Lower lobe of right lung (tissue), 2 donors: Measurements from ENCODE around the gene URB2. TPM values are rescaled to one million over a fixed set of nuclear protein-coding genes. Genes with fewer than 3 reads are reported as not detected.
"Not testable (repeated sequence)": the region's sequence is repeated elsewhere in the genome, so short reads cannot be mapped to it uniquely, and the experiment has no call there.

ENCODE experiments used
- ATAC-seq, 2 donors: fragments of 200-7000 bp; cut with Tn5 transposase; one replicate each; pipeline ENCODE4 v1.9.1; 2020 to 2022; ENCODE audit warnings: mild to moderate bottlenecking in 2 of 2, moderate library complexity in 2 of 2
- DNase-seq: peaks from one replicate; pipeline ENCODE4 v3.0.0-alpha.2; 2020
- H3K27ac ChIP-seq: fragments of 200-600 bp; one replicate; pipeline ENCODE4 v1.8.0; 2022
- H3K27me3 ChIP-seq: fragments of 200-600 bp; one replicate; pipeline ENCODE4 v1.8.0; 2022; ENCODE audit warnings: low read depth
- H3K36me3 ChIP-seq: fragments of 200-600 bp; one replicate; pipeline ENCODE4 v1.8.0; 2022; ENCODE audit warnings: mild to moderate bottlenecking
- H3K4me1 ChIP-seq: fragments of 200-600 bp; one replicate; pipeline ENCODE4 v1.8.0; 2022
- H3K4me3 ChIP-seq: fragments of 200-600 bp; one replicate; pipeline ENCODE4 v1.8.0; 2022; ENCODE audit warnings: mild to moderate bottlenecking
- H3K9me3 ChIP-seq: fragments of 200-600 bp; one replicate; pipeline ENCODE4 v1.8.0; 2022
- intact Hi-C: fragments of 100-400 bp; cut with DNase I; formaldehyde crosslinking; loops from one replicate; pipeline ENCODE4 v1.11.0; 2022
- total RNA-seq: library from RNA; stranded (reverse); fragmentation: NEBNext Ultra II Directional; extraction: Animal tissue kit (Norgen Biotek cat#: 25700); gene quantifications from one replicate; pipeline ENCODE4 v1.2.1, GENCODE V29; 2021
- TF ChIP-seq, protein P1 (sequence below): fragments of 200-600 bp; IDR thresholded peaks from one replicate; pipeline ENCODE4 v1.8.0; 2022; ENCODE audit warnings: antibody characterized with exemption, mild to moderate bottlenecking
- donor health status: DM: no; HTN: yes; CAD: no; lungs with severe emphysema.

URB2 gene
- total RNA-seq, 1 donor from 2014 or later, result 5.8 TPM

DNA sequence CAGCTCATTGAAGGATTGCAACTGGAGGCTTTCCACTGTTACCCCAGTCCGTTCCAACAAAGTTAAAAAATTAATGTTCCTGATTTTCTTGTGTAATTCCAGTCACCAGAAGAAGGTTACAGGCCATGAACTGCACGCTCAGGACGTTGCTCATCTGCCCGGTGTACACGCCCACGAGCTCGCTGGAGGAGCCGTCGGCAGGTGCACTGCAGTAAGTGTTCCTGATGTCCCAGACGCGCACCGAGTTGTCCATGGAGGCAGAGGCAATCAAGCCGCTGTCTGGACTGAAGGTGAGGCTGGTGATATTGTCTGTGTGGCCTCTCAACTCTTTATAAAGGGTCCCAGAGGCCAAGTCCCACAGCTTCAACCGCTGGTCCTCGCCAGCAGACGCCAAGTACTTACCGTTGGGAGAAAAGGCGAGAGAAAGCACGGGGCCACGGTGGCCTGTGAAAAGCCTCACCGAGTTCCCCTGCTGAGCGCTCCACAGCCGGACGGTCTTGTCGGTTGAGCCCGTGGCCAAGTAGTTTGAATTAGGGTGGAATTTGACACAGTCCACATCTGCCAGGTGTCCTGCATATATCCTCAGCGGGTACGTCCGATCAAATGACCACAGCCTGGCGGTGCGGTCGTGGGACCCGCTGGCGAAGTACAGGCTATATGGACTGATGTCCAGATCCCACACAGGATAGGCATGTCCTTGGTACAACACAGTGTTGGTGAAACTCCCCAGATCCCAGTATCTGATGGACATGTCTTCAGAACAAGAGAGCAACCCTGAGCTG is 31.6 kb upstream of the URB2 start:
- Histone ChIP-seq H3K4me3 (no peak overlapping the region), H3K27me3 (no peaks in the 10 kb centered on the region), H3K36me3 (peaks cover 47% of the 10 kb centered on the region), H3K9me3 (no peaks in the 10 kb centered on the region), H3K4me1 (no peaks in the 10 kb centered on the region), H3K27ac (no peak overlapping the region)
- TF ChIP-seq, protein P1, sequence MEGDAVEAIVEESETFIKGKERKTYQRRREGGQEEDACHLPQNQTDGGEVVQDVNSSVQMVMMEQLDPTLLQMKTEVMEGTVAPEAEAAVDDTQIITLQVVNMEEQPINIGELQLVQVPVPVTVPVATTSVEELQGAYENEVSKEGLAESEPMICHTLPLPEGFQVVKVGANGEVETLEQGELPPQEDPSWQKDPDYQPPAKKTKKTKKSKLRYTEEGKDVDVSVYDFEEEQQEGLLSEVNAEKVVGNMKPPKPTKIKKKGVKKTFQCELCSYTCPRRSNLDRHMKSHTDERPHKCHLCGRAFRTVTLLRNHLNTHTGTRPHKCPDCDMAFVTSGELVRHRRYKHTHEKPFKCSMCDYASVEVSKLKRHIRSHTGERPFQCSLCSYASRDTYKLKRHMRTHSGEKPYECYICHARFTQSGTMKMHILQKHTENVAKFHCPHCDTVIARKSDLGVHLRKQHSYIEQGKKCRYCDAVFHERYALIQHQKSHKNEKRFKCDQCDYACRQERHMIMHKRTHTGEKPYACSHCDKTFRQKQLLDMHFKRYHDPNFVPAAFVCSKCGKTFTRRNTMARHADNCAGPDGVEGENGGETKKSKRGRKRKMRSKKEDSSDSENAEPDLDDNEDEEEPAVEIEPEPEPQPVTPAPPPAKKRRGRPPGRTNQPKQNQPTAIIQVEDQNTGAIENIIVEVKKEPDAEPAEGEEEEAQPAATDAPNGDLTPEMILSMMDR, result no peak
- ATAC-seq, result no peak
- intact Hi-C loops, result no loop called here
- no peak for DNase-seq

DNA sequence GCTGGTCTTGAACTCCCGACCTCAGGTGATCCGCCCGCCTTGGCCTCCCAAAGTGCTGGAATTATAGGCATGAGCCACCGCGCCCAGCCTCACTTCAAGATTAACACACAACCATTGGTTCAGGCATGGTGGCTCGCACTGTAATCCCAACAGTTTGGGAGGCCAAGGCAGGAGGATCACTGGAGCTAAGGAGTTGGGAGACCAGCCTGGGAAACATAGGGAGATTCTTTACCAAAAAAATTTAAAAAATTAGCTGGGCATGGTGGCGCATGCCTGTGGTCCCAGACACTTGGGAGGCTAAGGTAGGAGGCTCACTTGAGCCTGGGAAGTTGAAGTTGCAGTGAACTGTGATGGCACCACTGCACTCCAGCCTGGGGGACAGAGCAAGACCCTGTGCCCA is 30.2 kb upstream of the URB2 start:
- H3K4me3 ChIP-seq, intact Hi-C loops, ATAC-seq, H3K27me3 ChIP-seq, H3K9me3 ChIP-seq, H3K4me1 ChIP-seq, DNase-seq, H3K27ac ChIP-seq: not testable (repeated sequence)
- peaks cover 57% of the 10 kb centered on the region for H3K36me3 ChIP-seq

DNA sequence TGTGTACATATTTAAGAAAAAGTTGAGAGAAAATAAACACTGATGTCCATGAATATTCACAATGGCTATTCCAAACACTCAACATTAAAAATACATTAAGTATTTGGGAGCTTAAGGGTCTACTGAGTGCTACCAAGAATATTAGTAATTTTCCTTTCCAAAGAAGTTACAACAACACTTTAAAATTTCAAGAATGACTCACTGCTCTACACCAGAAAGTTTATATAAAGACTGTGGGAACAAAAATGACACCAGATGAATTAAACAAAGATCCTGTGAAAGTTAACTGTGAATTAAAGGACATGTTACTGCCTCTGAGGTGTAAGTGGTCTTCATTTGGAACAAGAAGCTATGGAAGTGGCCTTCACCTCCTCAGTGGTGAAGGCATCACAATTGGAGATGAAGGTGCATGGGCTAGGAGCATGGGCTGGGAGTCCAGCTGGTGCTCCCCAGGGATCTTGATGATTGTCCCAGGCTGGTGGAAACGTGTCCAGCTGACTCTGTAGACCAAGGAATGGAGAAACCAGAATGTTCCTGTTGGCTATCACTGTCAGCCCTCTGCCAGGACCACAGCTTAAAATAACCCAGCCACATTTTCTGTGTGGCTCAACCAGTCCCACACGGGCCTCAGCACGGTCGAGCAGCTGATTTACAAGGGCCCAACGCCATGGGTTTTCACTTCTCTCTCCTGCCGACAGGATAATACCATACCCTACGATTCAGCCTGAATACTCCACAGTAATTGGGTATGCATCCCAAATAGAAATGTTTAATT is 28.9 kb upstream of the URB2 start:
- TF ChIP-seq, protein P1, result no peak
- Histone ChIP-seq H3K36me3 (peaks cover 63% of the 10 kb centered on the region), H3K9me3 (no peaks in the 10 kb centered on the region), H3K27ac (peak overlapping the region; percentile 26), H3K4me3 (no peak overlapping the region), H3K4me1 (no peaks in the 10 kb centered on the region), H3K27me3 (no peaks in the 10 kb centered on the region)
- DNase-seq (no peak), ATAC-seq (peak; percentile 53 to 73)
- intact Hi-C loops, result no loop called here

DNA sequence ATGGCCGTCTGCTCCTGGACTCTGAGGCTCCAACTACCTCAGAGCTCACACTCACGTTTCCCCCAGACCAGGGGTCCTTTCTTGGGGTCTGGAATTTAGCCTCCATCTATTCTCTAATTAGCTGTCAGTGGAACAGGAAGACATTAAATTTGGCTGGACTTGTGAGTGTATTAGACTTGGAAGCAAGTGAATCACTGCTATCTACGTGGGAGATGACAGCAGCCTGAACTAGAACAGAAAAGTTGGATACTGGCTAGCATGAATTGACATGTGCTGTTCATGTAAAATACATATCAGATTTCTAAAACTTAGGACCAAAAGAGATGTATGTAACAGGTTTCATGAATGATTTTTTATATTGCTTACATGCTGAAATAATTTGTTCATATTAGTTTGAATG is 28.2 kb upstream of the URB2 start:
- Histone ChIP-seq H3K9me3 (no peaks in the 10 kb centered on the region), H3K27me3 (no peaks in the 10 kb centered on the region), H3K4me3 (no peak overlapping the region), H3K4me1 (no peaks in the 10 kb centered on the region), H3K36me3 (peaks cover 63% of the 10 kb centered on the region), H3K27ac (peak overlapping the region; percentile 26)
- TF ChIP-seq, protein P1, result no peak
- intact Hi-C loops, result no loop called here
- DNase-seq (no peak), ATAC-seq (no peak)

DNA sequence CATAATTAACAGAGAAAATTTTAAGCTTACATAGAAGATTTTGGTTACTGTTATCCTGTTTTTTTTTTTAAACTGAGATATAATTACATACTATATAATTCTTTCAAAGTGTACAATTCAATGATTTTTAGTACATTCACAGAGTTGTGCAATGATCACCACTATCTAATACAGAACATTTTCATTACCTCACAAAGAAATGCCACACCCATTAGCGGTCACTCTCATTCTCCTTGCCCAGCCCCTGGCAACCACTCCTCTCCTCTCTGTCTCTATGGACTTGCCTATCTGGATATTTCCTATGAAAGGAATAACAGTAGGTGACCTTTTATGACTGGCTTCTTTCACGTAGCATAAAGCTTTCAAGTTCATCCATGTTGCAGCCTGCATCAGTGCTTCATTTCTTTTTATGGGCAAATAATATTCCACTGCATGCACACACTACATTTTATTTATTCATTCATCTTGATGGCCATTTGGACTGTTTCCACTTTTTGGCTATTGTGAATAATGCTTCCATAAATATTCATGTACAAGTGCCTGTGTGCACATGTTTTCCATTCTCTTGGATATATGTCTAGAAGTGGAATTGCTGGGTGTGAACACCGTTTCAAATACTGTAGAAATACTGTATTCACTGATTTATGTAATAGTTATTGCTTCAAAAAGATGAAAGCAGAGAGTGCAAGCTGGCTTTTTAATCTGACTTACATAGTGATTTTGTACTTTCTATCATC is 26.7 kb upstream of the URB2 start:
- Histone ChIP-seq H3K4me3 (no peak overlapping the region), H3K27ac (no peak overlapping the region), H3K9me3 (no peaks in the 10 kb centered on the region), H3K4me1 (no peaks in the 10 kb centered on the region), H3K27me3 (no peaks in the 10 kb centered on the region), H3K36me3 (peaks cover 63% of the 10 kb centered on the region)
- ATAC-seq (no peak), DNase-seq (no peak)
- TF ChIP-seq, protein P1, result no peak
- intact Hi-C loops, result no loop called here
